Uterus (tissue), 2 donors: ENCODE data around the gene DOCK1.

ENCODE experiments used
- CTCF ChIP-seq, 4 experiments: fragments of 200-600 bp in 2 of 4; fragments of 450-650 bp in 2 of 4; sonication (generic) in 2 of 4; IDR thresholded peaks; one replicate each; pipeline ENCODE4 v1.5.1; 2016 to 2019; ENCODE audit warnings: antibody characterized with exemption in 4 of 4, mild to moderate bottlenecking in 2 of 4, moderate library complexity in 1 of 4
- POLR2A ChIP-seq, 2 donors: fragments of 450-650 bp; IDR thresholded peaks; one replicate each; pipeline ENCODE4 v1.6.1; 2016; ENCODE audit warnings: antibody characterized with exemption in 2 of 2, mild to moderate bottlenecking in 1 of 2, moderate library complexity in 1 of 2

- no peak for TF ChIP-seq CTCF (IDR thresholded peaks at IDR 0.05)
- TF ChIP-seq POLR2A (IDR thresholded peaks at IDR 0.05), result no peak
Observed at GRCh38 chr10:127142856-127143255, 237.6 kb downstream of the DOCK1 start.
